Nasal cavity respiratory epithelium epithelial cell of viscerocranial mucosa (primary cell): ENCODE results near the gene BTN3A1. TPM values are rescaled to one million over a fixed set of nuclear protein-coding genes. Genes with fewer than 3 reads are reported as not detected.

Source experiments
- total RNA-seq: library from RNA; depleted of rRNA; stranded (reverse); fragments of >200 nt; gene quantifications from 2 replicates; pipeline ENCODE4 v1.2.3, GENCODE V29; 2014

Gene BTN3A1
- total RNA-seq, result 4.1 and 16.4 TPM in 2 replicates

GRCh38 chr6:26401987-26402658 is at the start of gene BTN3A1:
TSS of gene BTN3A1 (plus strand) at chr6:26402275. CDS start at chr6:26405564, 3,289 bp downstream.

GRCh38 chr6:26457806-26458688 is 56.0 kb downstream of the BTN3A1 start, which contains the start of gene BTN2A1:
TSS of gene BTN2A1 (plus strand) at chr6:26457955. CDS start at chr6:26458637, 682 bp downstream.

Other genes with a start within 250 kb of the BTN3A1 start
- gene BTN3A2, start 37.1 kb upstream of the BTN3A1 start, total RNA-seq, result 1.7 and 12.8 TPM in 2 replicates
- gene BTN2A2, start 19.2 kb upstream of the BTN3A1 start, total RNA-seq, result 3.4 and 3.6 TPM in 2 replicates
- 0.68 and 9.0 TPM in 2 replicates for gene BTN3A3, start 38.2 kb downstream of the BTN3A1 start, total RNA-seq
- 6.2 and 9.7 TPM in 2 replicates for gene BTN2A1, start 55.7 kb downstream of the BTN3A1 start, total RNA-seq
- gene BTN1A1, start 98.0 kb downstream of the BTN3A1 start, total RNA-seq, result not detected in 2 replicates
- gene HMGN4, start 136.1 kb downstream of the BTN3A1 start, total RNA-seq, result 91.2 and 105 TPM in 2 replicates
- 12.4 and 15.4 TPM in 2 replicates for gene ABT1, start 194.7 kb downstream of the BTN3A1 start, total RNA-seq